Mucosa of descending colon (tissue), 3 donors: ENCODE measurements around the gene SLC37A1. TPM values are rescaled to one million over a fixed set of nuclear protein-coding genes. Genes with fewer than 3 reads are reported as not detected.
A peak's percentile ranks its signal among the peaks of the same experiment; 100 is the strongest.
"Not testable (repeated sequence)": the region's sequence is repeated elsewhere in the genome, so short reads cannot be mapped to it uniquely, and the experiment has no call there.

Source experiments
- ATAC-seq: fragments of 200-7000 bp; cut with Tn5 transposase; one replicate; pipeline ENCODE4 v1.9.1; 2020; ENCODE audit warnings: mild to moderate bottlenecking, moderate library complexity
- DNase-seq, 3 donors: peaks; one replicate each; pipeline ENCODE4 v3.0.0-alpha.2; 2020
- H3K36me3 ChIP-seq: fragments of 200-600 bp; one replicate; pipeline ENCODE4 v1.8.0; 2021; ENCODE audit warnings: low read depth, mild to moderate bottlenecking
- H3K4me1 ChIP-seq: fragments of 200-600 bp; one replicate; pipeline ENCODE4 v1.8.0; 2021; ENCODE audit warnings: low read depth, mild to moderate bottlenecking
- H3K4me3 ChIP-seq: fragments of 200-600 bp; one replicate; pipeline ENCODE4 v1.8.0; 2021; ENCODE audit warnings: mild to moderate bottlenecking
- H3K9me3 ChIP-seq: fragments of 200-600 bp; one replicate; pipeline ENCODE4 v1.8.0; 2021; ENCODE audit warnings: mild to moderate bottlenecking
- CTCF ChIP-seq: fragments of 200-600 bp; IDR thresholded peaks from one replicate; pipeline ENCODE4 v1.8.0; 2022; ENCODE audit warnings: antibody characterized with exemption, mild to moderate bottlenecking
- intact Hi-C, 2 donors: fragments of 100-400 bp; cut with DNase I in 1 of 2; cut with micrococcal nuclease in 1 of 2; formaldehyde crosslinking; loops; one replicate each; pipeline versions ENCODE4 v1.11.0 to v1.11.1; 2022; cut with DNase I, micrococcal nuclease
- total RNA-seq, 3 donors: library from RNA; stranded (reverse); fragmentation: NEBNext Ultra II Directional in 2 of 3; extraction: Animal tissue kit (Norgen Biotek cat#: 25700) in 2 of 3; gene quantifications; one replicate each; pipeline versions ENCODE4 v1.2.1 to v1.2.4, GENCODE V29; 2021 to 2023
- donor health status: DM: no; HTN: no; CAD: no; lungs with moderate emphysema.
- donor health status: DM: no; HTN: no; CAD: no.
- donor health status: DM: no; HTN: yes; CAD: no.

SLC37A1 gene
- total RNA-seq, 3 donors from 2014 or later: 52.3 to 179 (median 92.3) TPM

DNA sequence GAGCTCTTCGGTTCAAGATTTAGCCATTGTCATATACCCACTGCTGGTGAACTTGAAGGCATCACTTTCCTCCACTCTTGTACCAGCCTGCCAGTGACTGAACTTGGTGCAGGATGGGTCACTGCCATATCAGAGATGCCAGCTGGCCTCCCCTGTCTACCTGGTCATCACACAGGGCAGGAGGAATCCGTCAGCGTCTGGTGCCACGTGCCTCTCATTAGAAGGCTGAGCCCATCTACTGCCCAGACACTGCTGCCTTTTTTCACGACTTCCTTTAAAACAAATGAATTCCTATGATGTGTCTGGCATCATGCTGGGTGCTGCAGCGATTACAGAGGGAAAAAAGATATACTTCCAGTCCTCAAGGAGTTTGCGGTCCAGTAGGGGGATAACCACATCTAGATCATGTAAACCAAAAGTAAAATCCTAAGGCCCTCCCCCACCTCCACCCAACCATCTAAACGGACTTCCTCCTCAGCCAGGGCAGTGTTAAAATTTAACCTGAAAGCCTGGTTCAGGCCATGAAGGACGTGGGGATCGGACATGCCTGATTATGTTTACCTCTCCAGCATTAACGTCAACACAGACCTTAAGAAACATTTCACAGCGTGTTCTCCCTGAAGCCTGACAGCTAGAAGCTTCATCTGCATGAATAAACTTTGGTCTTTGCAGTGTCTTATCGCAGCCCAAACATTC lies 110.6 kb downstream of the SLC37A1 start:
- intact Hi-C loops: no loop called here
- peak in 1 of 3 donors; percentile 65 for DNase-seq
- H3K4me3 ChIP-seq: no peak overlapping the region
- ATAC-seq: peak; percentile 87
- TF ChIP-seq CTCF: no peak
- H3K36me3 ChIP-seq: no peaks in the 10 kb centered on the region
- H3K9me3 ChIP-seq: no peaks in the 10 kb centered on the region
- peaks cover 14% of the 10 kb centered on the region for H3K4me1 ChIP-seq

- no peak for TF ChIP-seq CTCF
- Histone ChIP-seq H3K4me1 (peaks cover 14% of the 10 kb centered on the region), H3K4me3 (no peak overlapping the region), H3K36me3 (no peaks in the 10 kb centered on the region), H3K9me3 (no peaks in the 10 kb centered on the region)
- intact Hi-C loops: no loop called here
- no peak for DNase-seq
- no peak for ATAC-seq
Measured at GRCh38 chr21:42624936-42625335, 111.3 kb downstream of the SLC37A1 start.

GRCh38 chr21:42626171-42626570 lies 112.5 kb downstream of the SLC37A1 start:
- Histone ChIP-seq H3K36me3 (no peaks in the 10 kb centered on the region), H3K4me3 (no peak overlapping the region), H3K9me3 (no peaks in the 10 kb centered on the region), H3K4me1 (peaks cover 14% of the 10 kb centered on the region)
- no peak for ATAC-seq
- intact Hi-C loops: no loop called here
- TF ChIP-seq CTCF: no peak
- peak in 1 of 3 donors; percentile 8 for DNase-seq

DNA sequence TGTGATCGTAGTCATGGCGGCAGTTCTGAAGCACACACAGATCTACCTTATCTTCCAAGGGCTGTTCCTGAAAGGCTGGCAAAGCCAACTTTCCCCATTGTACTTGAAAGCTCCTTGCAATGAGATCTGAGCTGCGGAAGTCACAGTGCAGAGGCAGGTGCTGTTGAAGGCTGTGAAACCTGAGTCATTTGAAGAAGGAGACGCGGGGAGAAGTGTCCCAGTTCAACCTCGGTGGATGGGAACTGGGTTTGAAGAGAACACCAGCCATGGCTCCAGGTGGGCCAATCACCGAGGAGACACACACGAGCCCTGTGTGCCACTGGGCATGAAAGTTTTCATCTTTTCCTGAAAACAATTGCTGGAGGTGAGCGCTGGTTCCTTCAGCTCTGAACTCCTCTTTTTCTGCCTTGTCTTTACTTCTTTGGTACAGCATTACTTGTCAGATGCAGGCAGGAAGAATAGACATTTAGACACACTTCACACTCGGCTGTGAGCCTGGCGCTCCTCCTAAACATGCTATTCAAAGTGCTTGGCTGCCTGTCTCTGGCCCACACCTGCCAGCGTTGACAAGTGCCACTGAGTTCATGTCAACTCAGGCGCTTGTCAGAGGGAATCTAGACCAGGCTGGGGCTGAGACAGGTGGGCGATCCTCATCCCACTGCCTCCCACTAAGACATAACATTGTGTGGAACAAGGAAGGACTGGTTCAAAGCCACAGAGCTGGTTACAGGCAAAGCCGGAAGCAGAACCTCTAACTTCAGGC lies 114.1 kb downstream of the SLC37A1 start:
- no peak for TF ChIP-seq CTCF
- no peaks in the 10 kb centered on the region for H3K9me3 ChIP-seq
- no peaks in the 10 kb centered on the region for H3K36me3 ChIP-seq
- intact Hi-C loops: no loop called here
- H3K4me1 ChIP-seq: peaks cover 12% of the 10 kb centered on the region
- DNase-seq (peak in 1 of 3 donors; percentile 3), ATAC-seq (no peak)
- no peak overlapping the region for H3K4me3 ChIP-seq

GRCh38 chr21:42628466-42629061 lies 114.9 kb downstream of the SLC37A1 start:
- peaks cover 12% of the 10 kb centered on the region for H3K4me1 ChIP-seq
- H3K4me3 ChIP-seq, H3K9me3 ChIP-seq, ATAC-seq, DNase-seq, H3K36me3 ChIP-seq, intact Hi-C loops: not testable (repeated sequence)
